K562 (cell line): ENCODE results near the gene TOMM70. TPM values are rescaled to one million over a fixed set of nuclear protein-coding genes. Genes with fewer than 3 reads are reported as not detected.

Experiments
- ATAC-seq: fragments of 200-7000 bp; cut with Tn5 transposase; 3 replicates; pipeline ENCODE4 v1.9.1; 2020; ENCODE audit warnings: moderate library complexity
- BruUV-seq: library from RNA; stranded (reverse); fragments of 400-500 nt; replicated peaks from 2 replicates; lab custom pipeline; 2021; lab: Mats Ljungman, UMichigan
- CTCF ChIA-PET: fragments of 300-600 bp; formaldehyde crosslinking; extraction: SDS; loops from one replicate; lab custom pipeline; 2021; ENCODE audit warnings: low intra/inter-chr PET ratio; lab: Yijun Ruan, JAX
- POLR2A ChIA-PET: fragments of 300-600, 350-650 bp; sonication (Branson Sonifier 250); formaldehyde crosslinking; extraction: SDS; loops from one replicate; lab custom pipeline; 2021; ENCODE audit warnings: antibody characterized with exemption, inconsistent platforms; lab: Yijun Ruan, JAX
- DNase-seq, 4 experiments: peaks; one replicate each; pipeline versions ENCODE4 v3.0.0 to v3.0.0-alpha.2; 2011 to 2018; ENCODE audit warnings: low spot score in 3 of 4, mixed read lengths in 3 of 4; ENCODE audit errors: extremely low read depth in 1 of 4
- FAIRE-seq: peaks from 2 replicates; lab custom pipeline; 2011; peaks lifted over from hg19 to GRCh38; lab: Jason Lieb, UNC
- H2AFZ ChIP-seq: 2 replicates; pipeline ENCODE4 v1.6.0; 2011; ENCODE audit warnings: low read depth, low read length, control low read depth, inconsistent platforms
- H3K27ac ChIP-seq: fragments of 200-600 bp; 3 replicates; pipeline ENCODE4 v1.8.0; 2011; ENCODE audit warnings: low read depth, mild to moderate bottlenecking, control low read depth, inconsistent platforms, low read length, moderate library complexity, mixed read lengths; ENCODE audit errors: extremely low read depth
- H3K27me3 ChIP-seq, 2 experiments: fragments of 300-600 bp in 1 of 2; 2 replicates in 1 of 2; 3 replicates in 1 of 2; pipeline versions ENCODE4 v1.6.0 to v1.8.0; 2011; ENCODE audit warnings: inconsistent platforms in 2 of 2, low read length in 2 of 2, mild to moderate bottlenecking in 1 of 2, mixed read lengths in 1 of 2, moderate library complexity in 1 of 2; ENCODE audit not compliant: control insufficient read depth in 2 of 2, insufficient read depth in 2 of 2
- H3K36me3 ChIP-seq: fragments of 300-600 bp; 3 replicates; pipeline ENCODE4 v1.8.0; 2011; ENCODE audit warnings: mild to moderate bottlenecking, low read length, inconsistent platforms; ENCODE audit not compliant: control insufficient read depth, insufficient read depth
- H3K4me1 ChIP-seq, 2 experiments: fragments of 200-600 bp in 1 of 2; replicated peaks in 1 of 2; 2 replicates in 1 of 2; 3 replicates in 1 of 2; pipeline versions ENCODE4 v1.5.1 to v1.8.0; 2011; ENCODE audit warnings: inconsistent platforms in 2 of 2, low read length in 2 of 2, mild to moderate bottlenecking in 1 of 2, mixed read lengths in 1 of 2, moderate library complexity in 1 of 2; ENCODE audit not compliant: control insufficient read depth in 2 of 2, insufficient read depth in 2 of 2
- H3K4me2 ChIP-seq: 2 replicates; pipeline ENCODE4 v1.6.1; 2011; ENCODE audit warnings: low read length, control low read depth, inconsistent platforms, mixed read lengths; ENCODE audit not compliant: insufficient read depth
- H3K4me3 ChIP-seq: fragments of 200-600 bp; sonication (generic), shearing (Covaris generic); 2 replicates; pipeline ENCODE4 v1.5.1; 2016; ENCODE audit warnings: control low read depth, inconsistent platforms
- H3K79me2 ChIP-seq: fragments of 200-600 bp; 3 replicates; pipeline ENCODE4 v1.8.0; 2011; ENCODE audit warnings: low read length, inconsistent platforms; ENCODE audit not compliant: control insufficient read depth, insufficient read depth
- H3K9ac ChIP-seq, 2 experiments: 2 replicates each; pipeline versions ENCODE4 v1.6.0 to v1.6.1; 2011; ENCODE audit warnings: low read depth in 2 of 2, low read length in 2 of 2, control low read depth in 1 of 2, inconsistent platforms in 1 of 2, mild to moderate bottlenecking in 1 of 2, mixed read lengths in 1 of 2; ENCODE audit not compliant: insufficient read depth in 1 of 2
- H3K9me1 ChIP-seq: one replicate; pipeline ENCODE4 v1.6.0; 2011; ENCODE audit warnings: inconsistent platforms, mild to moderate bottlenecking, low read length, moderate library complexity; ENCODE audit not compliant: control insufficient read depth, insufficient read depth
- H3K9me3 ChIP-seq: replicated peaks from 2 replicates; pipeline ENCODE4 v1.5.1; 2011; ENCODE audit warnings: low read depth, low read length, inconsistent platforms; ENCODE audit not compliant: control insufficient read depth, insufficient read depth
- H4K20me1 ChIP-seq: replicated peaks from 2 replicates; pipeline ENCODE4 v1.6.1; 2011; ENCODE audit warnings: low read length, inconsistent platforms, mixed read lengths; ENCODE audit not compliant: control insufficient read depth, insufficient read depth
- WGBS: fragments of 100-300 bp; shearing (Covaris generic); methylation state at CpG from one replicate; pipeline ENCODE4 v1.1.6; 2016; ENCODE audit warnings: low coverage, mixed read lengths; ENCODE audit not compliant: insufficient coverage; ENCODE audit errors: missing lambda C conversion rate; 5-methylcytosine and 5-hydroxymethylcytosine counted together
- in situ Hi-C: fragments of 300-500 bp; cut with MboI; formaldehyde crosslinking; loops from 4 replicates; pipeline ENCODE4 v1.15.0; 2018; ENCODE audit warnings: inconsistent platforms, mixed read lengths
- intact Hi-C: fragments of 100-400 bp; cut with micrococcal nuclease; formaldehyde crosslinking; loops from 2 replicates; pipeline ENCODE4 v1.14.2; 2022
- polyA plus RNA-seq, 8 experiments: library from polyadenylated mRNA; depleted of rRNA in 4 of 8; stranded (reverse) in 5 of 8; unstranded in 3 of 8; fragments of >200 nt; fragmentation: Nextera tagmentation in 2 of 8; fragmentation: Illumina TruSeq in 1 of 8; extraction: Ambion mirVana in 2 of 8; extraction: Trizol in 1 of 8; gene quantifications; 2 replicates each; pipeline versions ENCODE4 v1.2.1 to v1.2.3, GENCODE V29; 2011 to 2014; ENCODE audit warnings: inconsistent platforms in 1 of 8, missing spikeins in 1 of 8
- total RNA-seq, 7 experiments: library from RNA; depleted of rRNA in 6 of 7; stranded (reverse); fragments of >200 nt in 6 of 7; fragmentation: Illumina TruSeq in 2 of 7; extraction: Trizol in 2 of 7; gene quantifications; 2 replicates each; pipeline versions ENCODE4 v1.2.1 to v1.2.3, GENCODE V29; 2011 to 2021; ENCODE audit warnings: low replicate concordance in 1 of 7
- TF ChIP-seq, protein P1 (sequence below): sonication (generic); formaldehyde crosslinking; IDR thresholded peaks from 2 replicates; pipeline ENCODE4 v1.8.0; 2022; ENCODE audit warnings: mild to moderate bottlenecking, missing genetic modification reagents
- TF ChIP-seq, protein P2 (sequence below): fragments of 450-650 bp; formaldehyde crosslinking; conservative IDR thresholded peaks from 2 replicates; pipeline ENCODE4 v1.4.0; 2022; ENCODE audit warnings: mild to moderate bottlenecking, missing genetic modification characterization
- TF ChIP-seq, protein P3 (sequence below): sonication (generic); formaldehyde crosslinking; IDR thresholded peaks from 2 replicates; pipeline ENCODE4 v1.8.1; 2023; ENCODE audit warnings: mild to moderate bottlenecking, missing genetic modification reagents, moderate library complexity
- TF ChIP-seq, protein P4 (sequence below): fragments of 250-450 bp; sonication (Bioruptor Pico); IDR thresholded peaks from 2 replicates; pipeline ENCODE4 v1.4.0; 2020

The TOMM70 gene
- total and polyA plus RNA-seq, 9 of the 15 experiments (the other 6 are each of a cell fraction or from before 2014, with no cell fraction given), result 17.5 to 75.6 (median 54.9) TPM

DNA sequence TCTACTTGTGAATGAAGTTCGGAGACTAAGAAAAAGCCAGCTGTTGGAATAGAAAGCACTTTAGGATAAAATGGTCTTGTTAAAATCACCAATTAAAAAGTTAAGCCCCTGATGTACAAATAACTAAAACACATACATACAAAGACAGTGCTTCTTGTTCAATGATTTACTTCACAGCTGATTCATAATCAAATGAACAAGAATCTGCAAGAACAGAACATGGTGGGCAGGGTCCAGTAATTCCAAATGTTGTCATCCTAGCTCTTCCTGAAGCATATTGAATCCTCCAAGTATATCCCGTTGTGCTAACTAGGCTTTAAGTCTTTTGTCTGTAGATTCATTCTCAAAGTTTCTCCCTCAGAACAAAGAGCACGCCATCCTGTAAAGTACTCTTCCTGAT is 41.9 kb downstream of the TOMM70 start (continued):
- TF ChIP-seq, protein P1, sequence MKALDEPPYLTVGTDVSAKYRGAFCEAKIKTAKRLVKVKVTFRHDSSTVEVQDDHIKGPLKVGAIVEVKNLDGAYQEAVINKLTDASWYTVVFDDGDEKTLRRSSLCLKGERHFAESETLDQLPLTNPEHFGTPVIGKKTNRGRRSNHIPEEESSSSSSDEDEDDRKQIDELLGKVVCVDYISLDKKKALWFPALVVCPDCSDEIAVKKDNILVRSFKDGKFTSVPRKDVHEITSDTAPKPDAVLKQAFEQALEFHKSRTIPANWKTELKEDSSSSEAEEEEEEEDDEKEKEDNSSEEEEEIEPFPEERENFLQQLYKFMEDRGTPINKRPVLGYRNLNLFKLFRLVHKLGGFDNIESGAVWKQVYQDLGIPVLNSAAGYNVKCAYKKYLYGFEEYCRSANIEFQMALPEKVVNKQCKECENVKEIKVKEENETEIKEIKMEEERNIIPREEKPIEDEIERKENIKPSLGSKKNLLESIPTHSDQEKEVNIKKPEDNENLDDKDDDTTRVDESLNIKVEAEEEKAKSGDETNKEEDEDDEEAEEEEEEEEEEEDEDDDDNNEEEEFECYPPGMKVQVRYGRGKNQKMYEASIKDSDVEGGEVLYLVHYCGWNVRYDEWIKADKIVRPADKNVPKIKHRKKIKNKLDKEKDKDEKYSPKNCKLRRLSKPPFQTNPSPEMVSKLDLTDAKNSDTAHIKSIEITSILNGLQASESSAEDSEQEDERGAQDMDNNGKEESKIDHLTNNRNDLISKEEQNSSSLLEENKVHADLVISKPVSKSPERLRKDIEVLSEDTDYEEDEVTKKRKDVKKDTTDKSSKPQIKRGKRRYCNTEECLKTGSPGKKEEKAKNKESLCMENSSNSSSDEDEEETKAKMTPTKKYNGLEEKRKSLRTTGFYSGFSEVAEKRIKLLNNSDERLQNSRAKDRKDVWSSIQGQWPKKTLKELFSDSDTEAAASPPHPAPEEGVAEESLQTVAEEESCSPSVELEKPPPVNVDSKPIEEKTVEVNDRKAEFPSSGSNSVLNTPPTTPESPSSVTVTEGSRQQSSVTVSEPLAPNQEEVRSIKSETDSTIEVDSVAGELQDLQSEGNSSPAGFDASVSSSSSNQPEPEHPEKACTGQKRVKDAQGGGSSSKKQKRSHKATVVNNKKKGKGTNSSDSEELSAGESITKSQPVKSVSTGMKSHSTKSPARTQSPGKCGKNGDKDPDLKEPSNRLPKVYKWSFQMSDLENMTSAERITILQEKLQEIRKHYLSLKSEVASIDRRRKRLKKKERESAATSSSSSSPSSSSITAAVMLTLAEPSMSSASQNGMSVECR (CRISPR knock-in tag), result no peak
- TF ChIP-seq, protein P2, sequence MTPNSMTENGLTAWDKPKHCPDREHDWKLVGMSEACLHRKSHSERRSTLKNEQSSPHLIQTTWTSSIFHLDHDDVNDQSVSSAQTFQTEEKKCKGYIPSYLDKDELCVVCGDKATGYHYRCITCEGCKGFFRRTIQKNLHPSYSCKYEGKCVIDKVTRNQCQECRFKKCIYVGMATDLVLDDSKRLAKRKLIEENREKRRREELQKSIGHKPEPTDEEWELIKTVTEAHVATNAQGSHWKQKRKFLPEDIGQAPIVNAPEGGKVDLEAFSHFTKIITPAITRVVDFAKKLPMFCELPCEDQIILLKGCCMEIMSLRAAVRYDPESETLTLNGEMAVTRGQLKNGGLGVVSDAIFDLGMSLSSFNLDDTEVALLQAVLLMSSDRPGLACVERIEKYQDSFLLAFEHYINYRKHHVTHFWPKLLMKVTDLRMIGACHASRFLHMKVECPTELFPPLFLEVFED, result no peak

DNA sequence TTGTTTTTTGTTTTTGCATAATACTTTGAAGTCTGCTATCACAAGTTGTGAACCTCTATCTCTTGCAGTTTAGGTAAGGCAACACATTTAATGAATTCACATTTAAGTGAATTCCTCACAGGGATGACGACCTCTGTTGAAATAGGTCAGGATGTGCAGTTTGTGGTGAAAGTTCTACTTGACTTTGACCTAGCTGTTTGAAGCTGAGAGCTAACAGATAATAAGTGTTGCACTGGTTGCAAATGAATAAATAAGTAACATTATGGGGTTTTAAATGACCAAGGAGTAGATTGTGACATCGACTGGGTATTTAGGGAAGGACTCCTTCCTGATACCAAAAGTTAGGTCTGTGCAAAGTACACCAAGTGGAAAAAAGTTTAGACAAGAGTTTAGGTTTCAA is 42.5 kb downstream of the TOMM70 start:
- TF ChIP-seq, protein P3, sequence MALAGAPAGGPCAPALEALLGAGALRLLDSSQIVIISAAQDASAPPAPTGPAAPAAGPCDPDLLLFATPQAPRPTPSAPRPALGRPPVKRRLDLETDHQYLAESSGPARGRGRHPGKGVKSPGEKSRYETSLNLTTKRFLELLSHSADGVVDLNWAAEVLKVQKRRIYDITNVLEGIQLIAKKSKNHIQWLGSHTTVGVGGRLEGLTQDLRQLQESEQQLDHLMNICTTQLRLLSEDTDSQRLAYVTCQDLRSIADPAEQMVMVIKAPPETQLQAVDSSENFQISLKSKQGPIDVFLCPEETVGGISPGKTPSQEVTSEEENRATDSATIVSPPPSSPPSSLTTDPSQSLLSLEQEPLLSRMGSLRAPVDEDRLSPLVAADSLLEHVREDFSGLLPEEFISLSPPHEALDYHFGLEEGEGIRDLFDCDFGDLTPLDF (CRISPR knock-in tag), result no peak
- TF ChIP-seq, protein P4, sequence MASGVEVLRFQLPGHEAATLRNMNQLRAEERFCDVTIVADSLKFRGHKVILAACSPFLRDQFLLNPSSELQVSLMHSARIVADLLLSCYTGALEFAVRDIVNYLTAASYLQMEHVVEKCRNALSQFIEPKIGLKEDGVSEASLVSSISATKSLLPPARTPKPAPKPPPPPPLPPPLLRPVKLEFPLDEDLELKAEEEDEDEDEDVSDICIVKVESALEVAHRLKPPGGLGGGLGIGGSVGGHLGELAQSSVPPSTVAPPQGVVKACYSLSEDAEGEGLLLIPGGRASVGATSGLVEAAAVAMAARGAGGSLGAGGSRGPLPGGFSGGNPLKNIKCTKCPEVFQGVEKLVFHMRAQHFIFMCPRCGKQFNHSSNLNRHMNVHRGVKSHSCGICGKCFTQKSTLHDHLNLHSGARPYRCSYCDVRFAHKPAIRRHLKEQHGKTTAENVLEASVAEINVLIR (CRISPR knock-in tag), result no peak
- no peak for FAIRE-seq
- ATAC-seq, result no peak
- H2AFZ ChIP-seq, result no peak overlapping the region
- H3K27ac ChIP-seq, result no peak overlapping the region
- H3K4me3 ChIP-seq, result no peak overlapping the region
- 68% methylated on average over 2 of the region's 2 CpGs for WGBS
- no peaks in the 10 kb centered on the region for H3K27me3 ChIP-seq
- H3K4me2 ChIP-seq, result no peak overlapping the region
- no peak for DNase-seq
- in situ Hi-C loops, result no loop called here
- H3K79me2 ChIP-seq, result no peaks in the 10 kb centered on the region
- peaks cover 8% of the 10 kb centered on the region for H3K36me3 ChIP-seq
- POLR2A ChIA-PET, result interaction anchor here (0.6 kb wide), 1 partner anchor 10 kb away, joined by 3 read pairs; no protein-coding TSS in a partner anchor
- intact Hi-C loops, result no loop called here
- no peak overlapping the region for H3K9ac ChIP-seq
- H3K9me3 ChIP-seq, result no peaks in the 10 kb centered on the region
- H3K9me1 ChIP-seq, result no peaks in the 10 kb centered on the region
- BruUV-seq, result no TSS peak
- H3K4me1 ChIP-seq, result no peaks in the 10 kb centered on the region; a peak in 2 of 5 replicates
- H4K20me1 ChIP-seq, result no peaks in the 10 kb centered on the region
- CTCF ChIA-PET, result no interaction called here
